Neural cell (in vitro differentiated cells): ENCODE data around the gene POLR2H. TPM values are rescaled to one million over a fixed set of nuclear protein-coding genes. Genes with fewer than 3 reads are reported as not detected.
A peak's percentile ranks its signal among the peaks of the same experiment; 100 is the strongest.

Source experiments
- H2AFZ ChIP-seq: fragments of 200-600, 300-800 bp; sonication (generic), shearing (Covaris generic); 2 replicates; pipeline ENCODE4 v1.6.0; 2014; ENCODE audit warnings: low read depth, mild to moderate bottlenecking, antibody characterized with exemption, low read length, moderate library complexity
- H3F3A ChIP-seq: fragments of 200-600 bp; shearing (Covaris generic); 2 replicates; pipeline ENCODE4 v1.6.1; 2016; ENCODE audit warnings: mild to moderate bottlenecking, moderate library complexity, mixed read lengths, antibody characterized with exemption, low read length; ENCODE audit not compliant: insufficient read depth, poor library complexity, severe bottlenecking
- H3K27ac ChIP-seq: fragments of 200-600, 300-800 bp; sonication (generic), shearing (Covaris generic); 2 replicates; pipeline ENCODE4 v1.5.1; 2014; ENCODE audit warnings: mild to moderate bottlenecking, low read length, moderate library complexity
- H3K27me3 ChIP-seq: fragments of 300-800, 200-600 bp; sonication (generic), shearing (Covaris generic); 2 replicates; pipeline ENCODE4 v1.6.0; 2014; ENCODE audit warnings: mild to moderate bottlenecking, low read depth, low read length, moderate library complexity; ENCODE audit not compliant: insufficient read depth
- H3K36me3 ChIP-seq: fragments of 300-800, 200-600 bp; sonication (generic), shearing (Covaris generic); 2 replicates; pipeline ENCODE4 v1.5.1; 2014; ENCODE audit warnings: mild to moderate bottlenecking, antibody characterized with exemption, low read length, moderate library complexity; ENCODE audit not compliant: insufficient read depth
- H3K4me2 ChIP-seq: fragments of 300-800, 200-600 bp; sonication (generic), shearing (Covaris generic); 2 replicates; pipeline ENCODE4 v1.6.0; 2014; ENCODE audit warnings: mild to moderate bottlenecking, low read length
- H3K4me3 ChIP-seq: fragments of 300-800, 200-600 bp; sonication (generic), shearing (Covaris generic); 2 replicates; pipeline ENCODE4 v1.5.1; 2014; ENCODE audit warnings: mild to moderate bottlenecking, low read length, moderate library complexity
- H3K79me2 ChIP-seq: fragments of 200-600 bp; shearing (Covaris generic); replicated peaks from 2 replicates; pipeline ENCODE4 v1.6.0; 2014; ENCODE audit warnings: mild to moderate bottlenecking, low read length, moderate library complexity; ENCODE audit not compliant: insufficient read depth
- H3K9ac ChIP-seq: fragments of 300-800, 200-600 bp; sonication (generic), shearing (Covaris generic); 2 replicates; pipeline ENCODE4 v1.6.1; 2016; ENCODE audit warnings: mild to moderate bottlenecking, low read length, mixed read lengths
- H3K9me2 ChIP-seq: fragments of 200-600 bp; shearing (Covaris generic); 2 replicates; pipeline ENCODE4 v1.6.1; 2016; ENCODE audit warnings: mild to moderate bottlenecking, low read length, mixed read lengths; ENCODE audit not compliant: insufficient read depth
- H3K9me3 ChIP-seq: fragments of 200-600, 300-800 bp; sonication (generic), shearing (Covaris generic); 2 replicates; pipeline ENCODE4 v1.6.1; 2016; ENCODE audit warnings: mild to moderate bottlenecking, mixed run types, low read length, moderate library complexity, mixed read lengths
- H4K20me1 ChIP-seq: fragments of 200-600 bp; shearing (Covaris generic); 2 replicates; pipeline ENCODE4 v1.6.1; 2016; ENCODE audit warnings: mild to moderate bottlenecking, mixed run types; ENCODE audit not compliant: insufficient read depth
- EP300 ChIP-seq: fragments of 450-650 bp; conservative IDR thresholded peaks from 2 replicates; pipeline ENCODE4 v1.6.1; 2014; ENCODE audit warnings: antibody characterized with exemption, mild to moderate bottlenecking, moderate library complexity; ENCODE audit not compliant: poor library complexity, severe bottlenecking
- EZH2 ChIP-seq: fragments of 200-600, 300-800 bp; shearing (Covaris generic), sonication (generic); IDR thresholded peaks from 2 replicates; pipeline ENCODE4 v1.6.1; 2014; ENCODE audit warnings: antibody characterized with exemption, low read length, borderline replicate concordance, mild to moderate bottlenecking; ENCODE audit not compliant: insufficient read depth, poor library complexity, severe bottlenecking
- MXI1 ChIP-seq: fragments of 450-650 bp; conservative IDR thresholded peaks from 2 replicates; pipeline ENCODE4 v1.6.1; 2014; ENCODE audit warnings: antibody characterized with exemption, mild to moderate bottlenecking; ENCODE audit not compliant: poor library complexity, severe bottlenecking
- POLR2AphosphoS5 ChIP-seq: IDR thresholded peaks from 2 replicates; pipeline ENCODE4 v1.6.1; 2012
- RAD21 ChIP-seq: fragments of 450-650 bp; conservative IDR thresholded peaks from 2 replicates; pipeline ENCODE4 v1.6.1; 2014; ENCODE audit warnings: antibody characterized with exemption, mild to moderate bottlenecking, moderate library complexity
- SMC3 ChIP-seq: fragments of 450-650 bp; conservative IDR thresholded peaks from 2 replicates; pipeline ENCODE4 v1.6.1; 2014; ENCODE audit warnings: antibody characterized with exemption, mild to moderate bottlenecking, moderate library complexity; ENCODE audit not compliant: poor library complexity
- TAF1 ChIP-seq: IDR thresholded peaks from 2 replicates; pipeline ENCODE4 v1.6.1; 2012; ENCODE audit warnings: low read depth
- polyA plus RNA-seq: library from polyadenylated mRNA; depleted of rRNA; stranded (reverse); fragments of >200 nt; gene quantifications from 2 replicates; pipeline ENCODE4 v1.2.3, GENCODE V29; 2014
- TF ChIP-seq, protein P1 (sequence below): IDR thresholded peaks from 2 replicates; pipeline ENCODE4 v1.6.1; 2012; ENCODE audit warnings: borderline replicate concordance
- TF ChIP-seq, protein P2 (sequence below): fragments of 450-650 bp; IDR thresholded peaks from 2 replicates; pipeline ENCODE4 v1.5.1; 2014; ENCODE audit warnings: antibody characterized with exemption, mild to moderate bottlenecking, moderate library complexity; ENCODE audit not compliant: poor library complexity, severe bottlenecking

POLR2H gene
- polyA plus RNA-seq, 1 donor from 2014 or later: 185 TPM

DNA sequence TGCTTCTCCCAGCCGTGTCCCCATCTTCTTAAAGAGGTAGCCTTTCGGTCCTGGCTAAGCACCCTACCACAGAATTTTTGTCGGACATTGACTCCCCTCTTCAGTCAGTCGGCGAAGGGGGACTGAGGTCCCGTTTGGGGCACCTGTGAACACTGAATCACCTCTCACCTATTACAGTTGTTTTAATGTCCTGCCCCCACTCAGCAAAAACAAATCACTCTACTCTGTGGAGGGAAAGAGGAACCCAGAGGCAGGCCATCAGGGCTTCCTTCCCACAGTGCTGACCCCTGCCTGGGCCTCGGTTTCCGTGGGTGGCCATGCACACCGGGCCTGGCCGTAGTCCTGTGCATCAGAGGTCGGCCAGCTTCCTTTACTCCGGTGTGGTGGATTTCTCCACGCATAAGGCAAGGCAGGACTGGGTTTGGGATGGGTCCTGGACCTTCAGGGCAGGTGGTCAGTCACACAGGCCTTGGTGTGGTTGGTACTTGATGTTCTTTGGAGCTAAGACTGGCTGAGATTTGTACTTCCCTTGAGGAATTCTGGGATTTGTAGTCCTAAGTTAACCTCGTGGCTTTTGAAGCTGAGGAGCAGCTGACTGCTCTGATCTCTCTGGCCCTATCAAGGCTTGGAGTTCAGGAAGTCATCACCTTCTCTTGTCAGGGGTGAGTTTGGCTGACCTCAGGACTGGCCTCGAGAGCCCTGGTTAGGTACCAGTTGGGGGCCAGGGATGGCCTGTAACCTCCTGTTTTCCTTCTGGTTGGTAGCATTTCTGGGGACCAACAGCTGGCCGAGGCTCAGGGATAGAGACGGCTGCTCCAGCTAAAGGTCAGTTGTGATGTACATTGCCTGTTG lies 24.7 kb upstream of the POLR2H start:
- peak overlapping the region; percentile 98 for H3K9ac ChIP-seq
- H3K79me2 ChIP-seq: peaks cover 37% of the 10 kb centered on the region
- H3K4me3 ChIP-seq: peak overlapping the region; percentile 95
- H3K27me3 ChIP-seq: no peaks in the 10 kb centered on the region
- no peak overlapping the region for H2AFZ ChIP-seq
- peaks cover 10% of the 10 kb centered on the region for H3F3A ChIP-seq
- H3K9me3 ChIP-seq: no peaks in the 10 kb centered on the region
- H3K9me2 ChIP-seq: no peaks in the 10 kb centered on the region
- H3K36me3 ChIP-seq: no peaks in the 10 kb centered on the region
- TF ChIP-seq MXI1 (no peak), POLR2AphosphoS5 (peak; percentile 35)
- peak overlapping the region; percentile 99 for H3K27ac ChIP-seq
- H3K4me2 ChIP-seq: peak overlapping the region; percentile 94
- no peaks in the 10 kb centered on the region for H4K20me1 ChIP-seq

DNA sequence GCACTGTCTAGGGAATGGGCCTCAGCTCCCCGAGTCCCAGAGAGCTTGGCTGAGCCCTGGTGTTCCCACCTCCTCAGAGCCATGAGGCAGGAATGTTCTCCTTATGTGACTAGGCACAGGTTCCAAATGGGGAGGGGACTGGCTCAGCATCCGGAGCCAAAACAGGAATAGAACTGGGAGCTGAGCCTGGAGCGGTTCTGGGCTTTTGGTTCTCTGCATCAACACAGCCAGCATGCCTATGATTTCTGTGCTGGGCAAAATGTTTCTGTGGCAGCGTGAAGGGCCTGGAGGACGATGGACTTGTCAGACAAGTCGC lies 24.2 kb upstream of the POLR2H start, which contains the start of gene FAM131A:
FAM131A (plus strand) TSS at position 202 of the 316 bp plus-strand sequence; CDS start at position 233, 31 bp downstream.
- Histone ChIP-seq H3K27ac (peak within 1 kb of the TSS; percentile 99), H3K27me3 (no peaks in the 10 kb centered on the region), H4K20me1 (no peaks in the 10 kb centered on the region), H3K4me2 (peak within 1 kb of the TSS; percentile 94), H3K9me3 (no peaks in the 10 kb centered on the region), H2AFZ (no peak within 1 kb of the TSS), H3F3A (peaks cover 10% of the 10 kb centered on the region), H3K36me3 (no peaks in the 10 kb centered on the region), H3K4me3 (peak within 1 kb of the TSS; percentile 95), H3K79me2 (peaks cover 37% of the 10 kb centered on the region), H3K9me2 (no peaks in the 10 kb centered on the region), H3K9ac (peak within 1 kb of the TSS; percentile 98)
- TF ChIP-seq POLR2AphosphoS5 (no peak), EP300 (no peak), SMC3 (no peak), MXI1 (no peak), EZH2 (no peak), TAF1 (no peak), RAD21 (no peak)
- TF ChIP-seq, protein P1, sequence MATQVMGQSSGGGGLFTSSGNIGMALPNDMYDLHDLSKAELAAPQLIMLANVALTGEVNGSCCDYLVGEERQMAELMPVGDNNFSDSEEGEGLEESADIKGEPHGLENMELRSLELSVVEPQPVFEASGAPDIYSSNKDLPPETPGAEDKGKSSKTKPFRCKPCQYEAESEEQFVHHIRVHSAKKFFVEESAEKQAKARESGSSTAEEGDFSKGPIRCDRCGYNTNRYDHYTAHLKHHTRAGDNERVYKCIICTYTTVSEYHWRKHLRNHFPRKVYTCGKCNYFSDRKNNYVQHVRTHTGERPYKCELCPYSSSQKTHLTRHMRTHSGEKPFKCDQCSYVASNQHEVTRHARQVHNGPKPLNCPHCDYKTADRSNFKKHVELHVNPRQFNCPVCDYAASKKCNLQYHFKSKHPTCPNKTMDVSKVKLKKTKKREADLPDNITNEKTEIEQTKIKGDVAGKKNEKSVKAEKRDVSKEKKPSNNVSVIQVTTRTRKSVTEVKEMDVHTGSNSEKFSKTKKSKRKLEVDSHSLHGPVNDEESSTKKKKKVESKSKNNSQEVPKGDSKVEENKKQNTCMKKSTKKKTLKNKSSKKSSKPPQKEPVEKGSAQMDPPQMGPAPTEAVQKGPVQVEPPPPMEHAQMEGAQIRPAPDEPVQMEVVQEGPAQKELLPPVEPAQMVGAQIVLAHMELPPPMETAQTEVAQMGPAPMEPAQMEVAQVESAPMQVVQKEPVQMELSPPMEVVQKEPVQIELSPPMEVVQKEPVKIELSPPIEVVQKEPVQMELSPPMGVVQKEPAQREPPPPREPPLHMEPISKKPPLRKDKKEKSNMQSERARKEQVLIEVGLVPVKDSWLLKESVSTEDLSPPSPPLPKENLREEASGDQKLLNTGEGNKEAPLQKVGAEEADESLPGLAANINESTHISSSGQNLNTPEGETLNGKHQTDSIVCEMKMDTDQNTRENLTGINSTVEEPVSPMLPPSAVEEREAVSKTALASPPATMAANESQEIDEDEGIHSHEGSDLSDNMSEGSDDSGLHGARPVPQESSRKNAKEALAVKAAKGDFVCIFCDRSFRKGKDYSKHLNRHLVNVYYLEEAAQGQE: no peak
- TF ChIP-seq, protein P2, sequence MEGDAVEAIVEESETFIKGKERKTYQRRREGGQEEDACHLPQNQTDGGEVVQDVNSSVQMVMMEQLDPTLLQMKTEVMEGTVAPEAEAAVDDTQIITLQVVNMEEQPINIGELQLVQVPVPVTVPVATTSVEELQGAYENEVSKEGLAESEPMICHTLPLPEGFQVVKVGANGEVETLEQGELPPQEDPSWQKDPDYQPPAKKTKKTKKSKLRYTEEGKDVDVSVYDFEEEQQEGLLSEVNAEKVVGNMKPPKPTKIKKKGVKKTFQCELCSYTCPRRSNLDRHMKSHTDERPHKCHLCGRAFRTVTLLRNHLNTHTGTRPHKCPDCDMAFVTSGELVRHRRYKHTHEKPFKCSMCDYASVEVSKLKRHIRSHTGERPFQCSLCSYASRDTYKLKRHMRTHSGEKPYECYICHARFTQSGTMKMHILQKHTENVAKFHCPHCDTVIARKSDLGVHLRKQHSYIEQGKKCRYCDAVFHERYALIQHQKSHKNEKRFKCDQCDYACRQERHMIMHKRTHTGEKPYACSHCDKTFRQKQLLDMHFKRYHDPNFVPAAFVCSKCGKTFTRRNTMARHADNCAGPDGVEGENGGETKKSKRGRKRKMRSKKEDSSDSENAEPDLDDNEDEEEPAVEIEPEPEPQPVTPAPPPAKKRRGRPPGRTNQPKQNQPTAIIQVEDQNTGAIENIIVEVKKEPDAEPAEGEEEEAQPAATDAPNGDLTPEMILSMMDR: no peak
